Neural progenitor cell (in vitro differentiated cells): Measurements from ENCODE around the gene ARAP3.

Experiments
- EZH2 ChIP-seq: fragments of 200-600 bp; sonication (generic); IDR thresholded peaks from 2 replicates; pipeline ENCODE4 v1.6.1; 2017; ENCODE audit warnings: antibody characterized with exemption, mild to moderate bottlenecking, moderate library complexity
- TF ChIP-seq, protein P1 (sequence below): fragments of 200-600 bp; sonication (generic); IDR thresholded peaks from 2 replicates; pipeline ENCODE4 v1.5.1; 2017; ENCODE audit warnings: antibody characterized with exemption, mild to moderate bottlenecking

DNA sequence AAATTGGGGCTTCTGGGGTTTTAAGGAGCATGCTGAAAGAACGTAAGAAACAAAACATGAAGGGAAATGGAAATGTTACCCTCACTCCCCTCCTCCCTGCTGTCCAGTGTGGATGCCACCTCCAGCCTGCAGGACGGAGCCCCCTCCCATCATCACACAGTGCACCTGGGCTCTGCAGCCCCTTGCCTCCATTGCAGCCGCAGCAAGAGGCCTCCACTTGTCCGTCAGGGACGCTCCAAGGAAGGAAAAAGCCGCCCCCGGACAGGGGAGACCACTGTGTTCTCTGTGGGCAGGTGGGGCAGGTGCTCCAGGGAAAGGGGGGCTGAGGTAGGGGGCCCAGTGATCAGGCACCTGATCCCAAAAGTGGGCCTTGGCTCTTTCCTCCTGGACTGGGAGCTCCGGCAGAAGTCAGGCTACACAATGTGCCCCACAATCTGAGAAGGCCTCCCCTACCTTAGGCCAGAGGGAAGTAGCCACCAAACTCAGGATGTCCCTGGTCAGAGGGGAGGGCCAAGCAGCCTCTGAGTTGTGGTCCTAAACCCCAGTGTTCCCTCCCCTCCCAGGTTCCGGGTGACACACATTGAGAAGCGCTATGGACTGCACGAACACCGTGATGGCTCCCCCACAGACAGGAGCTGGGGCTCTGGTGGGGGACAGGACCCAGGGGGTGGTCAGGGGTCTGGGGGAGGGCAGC is 42.5 kb downstream of the ARAP3 start:
- TF ChIP-seq, protein P1, sequence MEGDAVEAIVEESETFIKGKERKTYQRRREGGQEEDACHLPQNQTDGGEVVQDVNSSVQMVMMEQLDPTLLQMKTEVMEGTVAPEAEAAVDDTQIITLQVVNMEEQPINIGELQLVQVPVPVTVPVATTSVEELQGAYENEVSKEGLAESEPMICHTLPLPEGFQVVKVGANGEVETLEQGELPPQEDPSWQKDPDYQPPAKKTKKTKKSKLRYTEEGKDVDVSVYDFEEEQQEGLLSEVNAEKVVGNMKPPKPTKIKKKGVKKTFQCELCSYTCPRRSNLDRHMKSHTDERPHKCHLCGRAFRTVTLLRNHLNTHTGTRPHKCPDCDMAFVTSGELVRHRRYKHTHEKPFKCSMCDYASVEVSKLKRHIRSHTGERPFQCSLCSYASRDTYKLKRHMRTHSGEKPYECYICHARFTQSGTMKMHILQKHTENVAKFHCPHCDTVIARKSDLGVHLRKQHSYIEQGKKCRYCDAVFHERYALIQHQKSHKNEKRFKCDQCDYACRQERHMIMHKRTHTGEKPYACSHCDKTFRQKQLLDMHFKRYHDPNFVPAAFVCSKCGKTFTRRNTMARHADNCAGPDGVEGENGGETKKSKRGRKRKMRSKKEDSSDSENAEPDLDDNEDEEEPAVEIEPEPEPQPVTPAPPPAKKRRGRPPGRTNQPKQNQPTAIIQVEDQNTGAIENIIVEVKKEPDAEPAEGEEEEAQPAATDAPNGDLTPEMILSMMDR, result no peak
- TF ChIP-seq EZH2, result no peak
